NCI-H446 (cell line): ENCODE data around the gene SV2B.
A peak's percentile ranks its signal among the peaks of the same experiment; 100 is the strongest.

Source experiments
- DNase-seq, 2 experiments: peaks; one replicate each; lab custom pipeline; 2025; lab: John Stamatoyannopoulos, UW

The SV2B gene

GRCh38 chr15:91136386-91136923 lies 36.4 kb downstream of the SV2B start:
- DNase-seq = no peak

GRCh38 chr15:91140601-91141000 lies 40.5 kb downstream of the SV2B start:
- no peak for DNase-seq

GRCh38 chr15:91141097-91141496 lies 41.0 kb downstream of the SV2B start:
- no peak for DNase-seq

GRCh38 chr15:91142106-91142744 lies 42.2 kb downstream of the SV2B start:
- no peak for DNase-seq

- DNase-seq = no peak
Measured at GRCh38 chr15:91142946-91143345, 42.9 kb downstream of the SV2B start.

GRCh38 chr15:91146728-91147127 lies 46.7 kb downstream of the SV2B start:
- no peak for DNase-seq

GRCh38 chr15:91148243-91148642 lies 48.2 kb downstream of the SV2B start:
- DNase-seq = no peak

GRCh38 chr15:91150502-91151160 lies 50.6 kb downstream of the SV2B start:
- peak in 1 of 2 experiments; percentile 1 for DNase-seq

- DNase-seq = no peak
Measured at GRCh38 chr15:91151781-91152563, 51.9 kb downstream of the SV2B start.

- no peak for DNase-seq
Measured at GRCh38 chr15:91152896-91153581, 53.0 kb downstream of the SV2B start.

GRCh38 chr15:91153954-91154353 lies 53.9 kb downstream of the SV2B start:
- no peak for DNase-seq

- DNase-seq = no peak
Measured at GRCh38 chr15:91156175-91156726, 56.2 kb downstream of the SV2B start.

- no peak for DNase-seq
Measured at GRCh38 chr15:91158415-91159394, 58.6 kb downstream of the SV2B start.

- no peak for DNase-seq
Measured at GRCh38 chr15:91165850-91166249, 65.8 kb downstream of the SV2B start.

GRCh38 chr15:91168457-91168856 lies 68.4 kb downstream of the SV2B start:
- DNase-seq = no peak

- DNase-seq = no peak
Measured at GRCh38 chr15:91171334-91171733, 71.3 kb downstream of the SV2B start.

GRCh38 chr15:91182101-91182500 lies 82.0 kb downstream of the SV2B start:
- DNase-seq = no peak

- DNase-seq = no peak
Measured at GRCh38 chr15:91183596-91183995, 83.5 kb downstream of the SV2B start.

- DNase-seq = no peak
Measured at GRCh38 chr15:91184441-91184840, 84.4 kb downstream of the SV2B start.

- DNase-seq = no peak
Measured at GRCh38 chr15:91186904-91187656, 87.0 kb downstream of the SV2B start.
